CD4-positive, alpha-beta T cell treated with Interleukin-6 at 100 ng/mL for 8 hours (primary cell): Measurements from ENCODE around the gene SSRP1.
A peak's percentile ranks its signal among the peaks of the same experiment; 100 is the strongest.

Source experiments
- DNase-seq: peaks from one replicate; pipeline ENCODE4 v3.0.0-alpha.2; 2020; ENCODE audit warnings: mixed read lengths, low spot score

SSRP1 gene

GRCh38 chr11:57315491-57315890 lies 20.2 kb downstream of the SSRP1 start:
- DNase-seq = no peak

GRCh38 chr11:57314221-57314973 lies 21.3 kb downstream of the SSRP1 start:
- DNase-seq = no peak

- no peak for DNase-seq
These were observed 21.9 kb downstream of the SSRP1 start for GRCh38 chr11:57313788-57314135.

- DNase-seq = no peak
These were observed 22.5 kb downstream of the SSRP1 start for GRCh38 chr11:57313071-57313787.

- DNase-seq = no peak
These were observed 23.1 kb downstream of the SSRP1 start for GRCh38 chr11:57312511-57313021.

- peak; percentile 38 for DNase-seq
These were observed 24.4 kb downstream of the SSRP1 start for GRCh38 chr11:57311109-57311936.

GRCh38 chr11:57310630-57311086 lies 25.0 kb downstream of the SSRP1 start:
- no peak for DNase-seq

- no peak for DNase-seq
These were observed 25.6 kb downstream of the SSRP1 start for GRCh38 chr11:57310091-57310490.

- no peak for DNase-seq
These were observed 26.3 kb downstream of the SSRP1 start for GRCh38 chr11:57309106-57310059.

- DNase-seq = no peak
These were observed 27.1 kb downstream of the SSRP1 start for GRCh38 chr11:57308426-57309060.

GRCh38 chr11:57307666-57308270 lies 27.9 kb downstream of the SSRP1 start:
- DNase-seq = no peak

- DNase-seq = no peak
These were observed 28.6 kb downstream of the SSRP1 start for GRCh38 chr11:57306940-57307565.

- no peak for DNase-seq
These were observed 29.4 kb downstream of the SSRP1 start for GRCh38 chr11:57306161-57306876.

- no peak for DNase-seq
These were observed 30.2 kb downstream of the SSRP1 start for GRCh38 chr11:57305523-57305922.

GRCh38 chr11:57303990-57304579 lies 31.6 kb downstream of the SSRP1 start:
- no peak for DNase-seq

- no peak for DNase-seq
These were observed 32.3 kb downstream of the SSRP1 start for GRCh38 chr11:57303280-57303989.

GRCh38 chr11:57302489-57302888 lies 33.2 kb downstream of the SSRP1 start:
- DNase-seq = no peak
